OCI-LY7 (cell line): Measurements from ENCODE around the gene ZNF836. TPM values are rescaled to one million over a fixed set of nuclear protein-coding genes. Genes with fewer than 3 reads are reported as not detected.

Experiments
- BruUV-seq: library from RNA; stranded (reverse); fragments of 400-500 nt; replicated peaks from 2 replicates; lab custom pipeline; 2021; lab: Mats Ljungman, UMichigan
- CTCF ChIA-PET: fragments of 300-600 bp; sonication (Branson Sonifier 250); formaldehyde crosslinking; loops from one replicate; lab custom pipeline; 2022; ENCODE audit warnings: antibody characterized with exemption; ENCODE audit not compliant: unreplicated experiment; lab: Charles Lee
- POLR2A ChIA-PET: fragments of 300-600 bp; sonication (Branson Sonifier 250); formaldehyde crosslinking; loops from one replicate; lab custom pipeline; 2022; ENCODE audit warnings: antibody characterized with exemption; lab: Charles Lee
- DNase-seq: peaks from one replicate; pipeline ENCODE4 v3.0.0-alpha.2; 2015; ENCODE audit warnings: low spot score
- H2AFZ ChIP-seq: fragments of 200-600 bp; sonication (generic), shearing (Covaris generic); 2 replicates; pipeline ENCODE4 v1.6.1; 2014; ENCODE audit warnings: mild to moderate bottlenecking, antibody characterized with exemption, low read length, moderate library complexity
- H3K27ac ChIP-seq: fragments of 200-600 bp; sonication (generic); 2 replicates; pipeline ENCODE4 v1.5.1; 2014; ENCODE audit warnings: mixed run types, low read depth, mild to moderate bottlenecking, moderate library complexity, low read length, inconsistent platforms; ENCODE audit not compliant: poor library complexity, severe bottlenecking
- H3K36me3 ChIP-seq: fragments of 200-600 bp; sonication (generic); 2 replicates; pipeline ENCODE4 v1.6.1; 2014; ENCODE audit warnings: mild to moderate bottlenecking, antibody characterized with exemption, low read length, moderate library complexity, mixed read lengths; ENCODE audit not compliant: insufficient read depth
- H3K4me1 ChIP-seq: fragments of 200-600 bp; sonication (generic); 2 replicates; pipeline ENCODE4 v1.5.1; 2014; ENCODE audit warnings: mild to moderate bottlenecking, low read length; ENCODE audit not compliant: insufficient read depth, poor library complexity, severe bottlenecking
- H3K4me2 ChIP-seq: fragments of 200-600 bp; sonication (generic); 2 replicates; pipeline ENCODE4 v1.6.1; 2014; ENCODE audit warnings: mild to moderate bottlenecking, low read length
- H3K4me3 ChIP-seq: fragments of 200-600 bp; sonication (generic); 2 replicates; pipeline ENCODE4 v1.5.1; 2014; ENCODE audit warnings: mild to moderate bottlenecking, low read depth, low read length; ENCODE audit not compliant: poor library complexity, severe bottlenecking
- H3K79me2 ChIP-seq: fragments of 200-600 bp; sonication (generic); 2 replicates; pipeline ENCODE4 v1.6.1; 2016; ENCODE audit warnings: low read depth, mild to moderate bottlenecking, low read length, moderate library complexity, mixed read lengths; ENCODE audit not compliant: insufficient read depth
- H3K9me2 ChIP-seq: fragments of 200-600 bp; sonication (generic); 2 replicates; pipeline ENCODE4 v1.6.1; 2016; ENCODE audit warnings: mild to moderate bottlenecking, low read length, mixed read lengths; ENCODE audit not compliant: insufficient read depth
- H3K9me3 ChIP-seq: fragments of 200-600 bp; sonication (generic); 2 replicates; pipeline ENCODE4 v1.6.1; 2014; ENCODE audit warnings: mild to moderate bottlenecking, mixed run types, low read length, mixed read lengths
- H4K20me1 ChIP-seq: fragments of 200-600 bp; sonication (generic); 2 replicates; pipeline ENCODE4 v1.6.1; 2014; ENCODE audit warnings: mild to moderate bottlenecking, antibody characterized with exemption, low read length, moderate library complexity, mixed read lengths; ENCODE audit not compliant: insufficient read depth
- CTCF ChIP-seq: fragments of 200-600 bp; sonication (generic); conservative IDR thresholded peaks from 2 replicates; pipeline ENCODE4 v1.5.1; 2014; ENCODE audit warnings: mild to moderate bottlenecking, antibody characterized with exemption, low read length, moderate library complexity, mixed read lengths
- EZH2phosphoT487 ChIP-seq: fragments of 200-600 bp; sonication (generic); IDR thresholded peaks from 2 replicates; pipeline ENCODE4 v1.6.1; 2018; ENCODE audit warnings: low read depth, borderline replicate concordance, mild to moderate bottlenecking, mixed run types, antibody characterized with exemption, low read length, moderate library complexity, mixed read lengths
- intact Hi-C: fragments of 100-400 bp; cut with micrococcal nuclease; formaldehyde crosslinking; loops from one replicate; pipeline ENCODE4 v1.10.0; 2022; ENCODE audit not compliant: unreplicated experiment
- total RNA-seq, 2 experiments: library from RNA; depleted of rRNA in 1 of 2; stranded (reverse); fragments of >200 nt in 1 of 2; shearing (Covaris generic) in 1 of 2; gene quantifications; 2 replicates each; pipeline ENCODE4 v1.2.3, GENCODE V29; 2014 to 2022

ZNF836 gene
- total RNA-seq, 2 experiments from 2014 or later, result 8.0 to 14.8 TPM

- Histone ChIP-seq H3K4me2 (peak within 1 kb of the TSS; percentile 99), H2AFZ (peak within 1 kb of the TSS; percentile 93), H3K36me3 (peaks cover 8% of the 10 kb centered on the region), H3K9me2 (no peaks in the 10 kb centered on the region), H3K4me3 (peak within 1 kb of the TSS; percentile 80), H3K9me3 (no peaks in the 10 kb centered on the region), H3K4me1 (peaks cover 15% of the 10 kb centered on the region), H4K20me1 (no peaks in the 10 kb centered on the region), H3K79me2 (peaks cover 9% of the 10 kb centered on the region; the same call in 1 of the 2 replicates), H3K27ac (peak within 1 kb of the TSS; percentile 72)
- intact Hi-C loops, result loop anchor here (1.0 to 2.0 kb wide), 2 partner anchors 51 to 98 kb away; partner anchors contain the start of gene PPP2R1A
- CTCF ChIA-PET, result no interaction called here
- POLR2A ChIA-PET, result interaction anchor here (0.7 to 0.8 kb wide), 2 partner anchors 27 to 50 kb away, joined by 3 to 4 read pairs; no protein-coding TSS in a partner anchor
- TF ChIP-seq EZH2phosphoT487 (no peak), CTCF (peak; percentile 88)
- peak; percentile 95 for DNase-seq
- BruUV-seq, result TSS peak; percentile 89
Measured at GRCh38 chr19:52139252-52140031, 32.0 kb downstream of the ZNF836 start, which contains the start of gene ZNF616. TSS of gene ZNF616 (minus strand) at chr19:52139938. CDS start at chr19:52130512, 9,426 bp downstream.

GRCh38 chr19:52138983-52139251, 32.5 kb downstream of the ZNF836 start:
- H3K9me2 ChIP-seq, result no peaks in the 10 kb centered on the region
- no peak for DNase-seq
- H4K20me1 ChIP-seq, result no peaks in the 10 kb centered on the region
- TF ChIP-seq CTCF (no peak), EZH2phosphoT487 (no peak)
- no TSS peak for BruUV-seq
- peak overlapping the region; percentile 87; the same call in 1 of the 2 replicates for H2AFZ ChIP-seq
- H3K4me3 ChIP-seq, result peak overlapping the region; percentile 80
- intact Hi-C loops, result loop anchor here (1.0 to 2.0 kb wide), 2 partner anchors 52 to 98 kb away; partner anchors contain the start of gene PPP2R1A
- ChIA-PET POLR2A (no interaction called here), CTCF (no interaction called here)
- H3K9me3 ChIP-seq, result peaks cover 5% of the 10 kb centered on the region; the same call in 1 of the 2 replicates
- peaks cover 13% of the 10 kb centered on the region for H3K36me3 ChIP-seq
- peak overlapping the region; percentile 99 for H3K4me2 ChIP-seq
- peaks cover 9% of the 10 kb centered on the region; the same call in 1 of the 2 replicates for H3K79me2 ChIP-seq
- H3K4me1 ChIP-seq, result peaks cover 15% of the 10 kb centered on the region
- no peak overlapping the region for H3K27ac ChIP-seq
